Ovary (tissue), 9 donors: Measurements from ENCODE around the gene WIZ. TPM values are rescaled to one million over a fixed set of nuclear protein-coding genes. Genes with fewer than 3 reads are reported as not detected.

Source experiments
- DNase-seq, 5 donors: peaks; one replicate each; pipeline ENCODE4 v3.0.0-alpha.2; 2019 to 2020
- H3K27ac ChIP-seq, 2 donors: fragments of 200-600 bp; one replicate each; pipeline versions ENCODE4 v1.5.1 to v1.8.0; 2019 to 2022
- H3K27me3 ChIP-seq: fragments of 200-600 bp; one replicate; pipeline ENCODE4 v1.8.0; 2022
- H3K36me3 ChIP-seq: fragments of 200-600 bp; sonication (generic); one replicate; pipeline ENCODE4 v1.5.1; 2019
- H3K4me1 ChIP-seq: one replicate; pipeline ENCODE4 v1.8.1; 2013; ENCODE audit warnings: mild to moderate bottlenecking, moderate library complexity; ENCODE audit not compliant: insufficient read depth
- H3K4me3 ChIP-seq: fragments of 200-600 bp; sonication (generic); one replicate; pipeline ENCODE4 v1.5.1; 2017
- H3K9me3 ChIP-seq, 2 donors: fragments of 200-600 bp in 1 of 2; sonication (generic) in 1 of 2; one replicate each; pipeline versions ENCODE4 v1.5.1 to v1.8.1; 2013 to 2019; ENCODE audit warnings: mild to moderate bottlenecking in 1 of 2, moderate library complexity in 1 of 2
- CTCF ChIP-seq, 3 donors: fragments of 450-650 bp in 2 of 3; fragments of 200-600 bp in 1 of 3; IDR thresholded peaks; one replicate each; pipeline versions ENCODE4 v1.5.1 to v1.8.0; 2016 to 2022; ENCODE audit warnings: antibody characterized with exemption in 3 of 3, mild to moderate bottlenecking in 1 of 3
- EP300 ChIP-seq: sonication (generic); formaldehyde crosslinking; IDR thresholded peaks from one replicate; pipeline ENCODE4 v1.6.1; 2017; ENCODE audit warnings: antibody characterized with exemption
- POLR2A ChIP-seq: fragments of 450-650 bp; IDR thresholded peaks from one replicate; pipeline ENCODE4 v1.6.1; 2017; ENCODE audit warnings: antibody characterized with exemption, mild to moderate bottlenecking, moderate library complexity
- WGBS, 3 donors: extraction: QIAGEN DNeasy Blood & Tissue Kit in 1 of 3; methylation state at CpG; one replicate each; pipeline versions ENCODE4 v1.1.5 to v1.1.7; 2013 to 2017; 5-methylcytosine and 5-hydroxymethylcytosine counted together
- intact Hi-C, 4 donors: fragments of 100-400 bp; cut with DNase I; formaldehyde crosslinking; loops; one replicate each; pipeline versions ENCODE4 v1.11.0 to v1.15.1; 2022 to 2023
- polyA plus RNA-seq, 2 donors: library from polyadenylated mRNA; stranded (reverse); fragments of 200-250 nt in 1 of 2; fragments of 350-450 nt in 1 of 2; fragmentation: Illumina TruSeq in 1 of 2; extraction: RNeasy Lipid Tissue Mini Kit (QIAGEN cat#74804) in 1 of 2; gene quantifications; one replicate each; pipeline ENCODE4 v1.2.3, GENCODE V29; 2013 to 2014
- total RNA-seq, 7 donors: library from RNA; depleted of rRNA in 2 of 7; stranded (reverse); fragments of >200 nt in 2 of 7; fragmentation: NEBNext Ultra II Directional in 3 of 7; extraction: Animal tissue kit (Norgen Biotek cat#: 25700) in 3 of 7; gene quantifications; one replicate each; pipeline versions ENCODE4 v1.1.0 to v1.2.4, GENCODE V29; 2016 to 2023
- donor health status: DM: no; HTN: no; CAD: no; lungs with moderate emphysema.
- donor health status: DM: no; HTN: no; CAD: no.
- donor health status: Bipolar disorder and iron deficiency.
- donor health status: DM: yes; HTN: yes; CAD: no.
- donor health status: DM: no; HTN: no; CAD: no.
- donor health status: DM: yes; HTN: yes; CAD: no.

WIZ gene
- total and polyA plus RNA-seq, 9 donors = 4.8 to 46.5 (median 38.2) TPM

DNA sequence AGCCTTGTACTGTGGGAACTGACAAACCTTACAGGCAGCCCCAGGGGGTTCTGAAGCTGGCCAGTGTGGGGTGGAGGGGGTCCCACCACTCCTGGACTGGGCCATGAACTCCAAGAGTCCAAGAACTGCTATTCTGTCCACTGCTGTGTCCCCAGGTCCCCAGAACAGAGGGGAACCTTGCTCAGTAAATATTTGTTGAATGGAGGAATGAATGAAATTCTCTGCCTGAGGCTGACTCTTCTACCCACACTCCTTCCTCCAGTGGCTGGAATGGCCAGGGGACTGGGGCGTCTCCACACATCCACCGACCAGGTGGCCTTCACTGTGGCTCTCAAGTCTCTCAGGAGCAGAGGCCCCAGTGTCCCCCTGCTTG is 11.6 kb downstream of the WIZ start:
- H3K9me3 ChIP-seq = no peaks in the 10 kb centered on the region
- no peak overlapping the region for H3K4me3 ChIP-seq
- H3K4me1 ChIP-seq = peaks cover 3% of the 10 kb centered on the region
- no peak for DNase-seq
- no peaks in the 10 kb centered on the region for H3K27me3 ChIP-seq
- no peaks in the 10 kb centered on the region for H3K36me3 ChIP-seq
- no peak overlapping the region for H3K27ac ChIP-seq
- intact Hi-C loops = loop anchor here in 1 of 4 donors (10.0 kb wide), 1 partner anchor 63 kb away; the partner anchor contains the start of gene AKAP8
- TF ChIP-seq CTCF (IDR thresholded peaks at IDR 0.05) (no peak), EP300 (no peak), POLR2A (no peak)
- 86 to 97% (median 96%) methylated on average over 2 of the region's 2 CpGs for WGBS, 3 donors

DNA sequence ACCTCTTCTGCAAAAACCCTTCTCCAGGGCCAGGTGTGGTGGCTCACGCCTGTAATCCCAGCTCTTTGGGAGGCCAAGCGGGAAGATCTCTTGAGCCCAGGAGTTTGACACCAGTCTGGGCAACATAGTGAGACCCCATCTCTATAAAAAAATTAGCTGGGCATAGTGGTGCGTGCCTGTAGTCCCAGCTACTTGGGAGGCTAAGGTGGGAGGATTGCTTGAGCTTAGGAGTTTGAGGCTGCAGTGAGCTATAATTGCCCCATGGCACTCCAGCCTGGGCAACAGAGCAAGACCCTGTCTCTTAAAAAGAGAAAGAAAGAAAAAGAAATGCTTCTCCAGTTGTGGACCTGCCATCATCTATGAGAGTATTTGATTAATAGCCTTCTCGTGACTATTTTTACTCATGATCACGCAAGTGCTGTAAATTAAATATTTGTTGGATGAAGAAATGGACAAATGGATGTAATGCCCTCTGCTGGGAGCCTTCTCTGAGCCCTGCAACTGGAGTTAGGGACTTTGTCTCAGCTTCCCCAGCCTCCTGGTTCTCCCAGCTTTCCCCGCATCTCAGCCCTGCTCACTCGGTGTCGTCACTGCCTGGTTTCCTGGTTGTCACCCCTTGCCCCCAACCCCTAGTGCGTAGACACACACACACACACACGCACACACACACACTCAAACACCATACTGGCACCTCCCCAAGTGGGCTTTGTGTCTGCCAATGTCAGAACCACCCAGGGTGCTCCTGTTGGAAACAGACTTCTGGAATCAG is 12.2 kb downstream of the WIZ start:
- TF ChIP-seq CTCF (IDR thresholded peaks at IDR 0.05) (no peak), POLR2A (no peak), EP300 (no peak)
- peak in 1 of 5 donors; percentile 19 for DNase-seq
- intact Hi-C loops = loop anchor here in 1 of 4 donors (10.0 kb wide), 1 partner anchor 63 kb away; the partner anchor contains the start of gene AKAP8
- no peaks in the 10 kb centered on the region for H3K9me3 ChIP-seq
- H3K27ac ChIP-seq = no peak overlapping the region
- H3K4me1 ChIP-seq = peaks cover 3% of the 10 kb centered on the region
- H3K4me3 ChIP-seq = no peak overlapping the region
- 72 to 75% (median 73%) methylated on average over 10 of the region's 10 CpGs for WGBS, 3 donors
- H3K36me3 ChIP-seq = no peaks in the 10 kb centered on the region
- H3K27me3 ChIP-seq = no peaks in the 10 kb centered on the region

- no peaks in the 10 kb centered on the region for H3K9me3 ChIP-seq
- TF ChIP-seq EP300 = no peak
- TF ChIP-seq CTCF (IDR thresholded peaks at IDR 0.05) = no peak
- no peak for TF ChIP-seq POLR2A
- peaks cover 3% of the 10 kb centered on the region for H3K4me1 ChIP-seq
- H3K27ac ChIP-seq = no peak overlapping the region
- no peaks in the 10 kb centered on the region for H3K27me3 ChIP-seq
- intact Hi-C loops = loop anchor here in 1 of 4 donors (10.0 kb wide), 1 partner anchor 62 kb away; the partner anchor contains the start of gene AKAP8
- peak in 1 of 5 donors; percentile 13 for DNase-seq
- 84 to 88% (median 85%) methylated on average over 15 of the region's 15 CpGs for WGBS, 3 donors
- no peaks in the 10 kb centered on the region for H3K36me3 ChIP-seq
- H3K4me3 ChIP-seq = no peak overlapping the region
Measured at GRCh38 chr19:15436826-15437110, 13.0 kb downstream of the WIZ start.

- intact Hi-C loops = loop anchor here in 1 of 4 donors (10.0 kb wide), 1 partner anchor 61 kb away; the partner anchor contains the start of gene AKAP8
- no peak for DNase-seq
- no peaks in the 10 kb centered on the region for H3K9me3 ChIP-seq
- no peak for TF ChIP-seq EP300
- TF ChIP-seq POLR2A = no peak
- TF ChIP-seq CTCF (IDR thresholded peaks at IDR 0.05) = no peak
- H3K4me3 ChIP-seq = no peak overlapping the region
- WGBS, 3 donors = 85 to 89% (median 87%) methylated on average over 10 of the region's 10 CpGs
- H3K27me3 ChIP-seq = no peaks in the 10 kb centered on the region
- peaks cover 6% of the 10 kb centered on the region for H3K4me1 ChIP-seq
- H3K27ac ChIP-seq = no peak overlapping the region
- H3K36me3 ChIP-seq = no peaks in the 10 kb centered on the region
Measured at GRCh38 chr19:15436012-15436825, 13.5 kb downstream of the WIZ start.
